GM18909 (cell line): ENCODE data around the gene KCNMA1.

Experiments
- ATAC-seq: cut with Tn5 transposase; IDR thresholded peaks from one replicate; pipeline ENCODE4 v1.9.1; 2021; ENCODE audit warnings: mild to moderate bottlenecking; ENCODE audit not compliant: unreplicated experiment, poor library complexity

KCNMA1 gene

DNA sequence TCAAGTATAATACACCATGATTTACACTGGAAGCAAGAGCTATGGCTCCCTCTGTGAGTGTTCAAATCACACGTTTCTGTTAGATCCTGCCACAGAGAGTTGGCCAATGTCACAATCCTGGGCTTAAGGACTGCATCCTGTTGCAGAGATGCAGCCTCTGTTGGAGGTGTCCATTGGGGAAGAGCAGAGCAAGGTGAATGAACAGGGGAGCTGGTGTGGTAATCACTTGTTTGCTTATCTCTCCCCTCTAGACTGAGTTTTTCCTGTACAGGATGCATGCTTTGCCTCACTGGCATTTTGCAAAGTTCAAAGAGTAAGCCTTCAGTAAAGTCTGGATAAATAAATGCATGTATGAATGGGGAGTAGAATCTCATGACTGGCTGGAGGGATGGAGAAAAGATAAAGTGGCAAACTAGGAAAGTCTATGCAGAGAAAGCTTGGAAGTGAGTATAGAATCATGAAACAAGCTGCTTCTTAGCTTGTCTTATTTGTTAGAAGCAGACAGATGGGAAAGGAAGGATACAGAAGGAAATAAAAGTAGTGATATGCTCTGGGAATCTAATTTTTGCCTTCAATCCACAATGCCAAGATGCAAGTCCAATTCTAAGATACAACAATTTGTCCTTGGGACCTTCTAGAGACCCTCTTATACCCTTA is 605.9 kb downstream of the KCNMA1 start:
- no peak for ATAC-seq

DNA sequence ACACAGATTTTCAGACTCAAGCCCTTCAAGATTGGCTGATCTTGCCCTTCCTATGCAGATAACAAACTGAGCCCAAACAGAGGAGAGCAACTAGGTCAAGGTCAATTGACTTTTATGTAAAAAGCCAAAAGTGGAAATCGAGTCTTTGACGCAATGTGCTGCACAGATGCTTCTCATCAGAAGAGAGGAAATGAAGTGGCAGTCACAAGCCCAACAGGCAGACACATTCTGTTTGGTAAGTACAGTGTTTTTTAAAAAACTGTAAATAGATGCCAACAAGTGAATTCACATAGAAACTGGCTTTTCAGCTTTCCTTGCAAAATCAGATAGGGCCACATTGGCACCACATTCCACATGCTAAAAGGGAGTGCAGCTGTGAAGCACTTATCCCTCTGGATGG is 606.6 kb downstream of the KCNMA1 start:
- ATAC-seq = no peak

GRCh38 chr10:77029777-77030717 is 607.6 kb downstream of the KCNMA1 start:
- ATAC-seq = no peak

DNA sequence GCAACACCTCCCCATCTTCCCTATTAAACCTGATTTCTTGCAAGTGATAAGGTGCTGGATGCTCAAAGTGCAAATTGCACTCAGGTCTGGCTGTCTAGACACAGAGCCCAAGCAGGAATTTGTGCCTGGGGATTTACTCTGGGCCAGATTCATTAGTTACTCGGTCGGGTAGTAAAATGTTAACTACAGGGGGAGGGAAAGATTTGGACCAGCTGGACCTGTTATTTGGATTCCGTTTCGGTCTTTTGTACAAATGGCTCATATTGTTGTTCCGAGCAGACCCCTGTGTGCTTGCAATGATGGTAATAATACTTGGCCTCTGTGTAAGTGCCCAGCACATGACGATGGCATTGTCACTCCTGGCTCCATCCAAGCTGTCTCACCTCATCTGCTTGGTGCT is 609.6 kb downstream of the KCNMA1 start:
- ATAC-seq = no peak

DNA sequence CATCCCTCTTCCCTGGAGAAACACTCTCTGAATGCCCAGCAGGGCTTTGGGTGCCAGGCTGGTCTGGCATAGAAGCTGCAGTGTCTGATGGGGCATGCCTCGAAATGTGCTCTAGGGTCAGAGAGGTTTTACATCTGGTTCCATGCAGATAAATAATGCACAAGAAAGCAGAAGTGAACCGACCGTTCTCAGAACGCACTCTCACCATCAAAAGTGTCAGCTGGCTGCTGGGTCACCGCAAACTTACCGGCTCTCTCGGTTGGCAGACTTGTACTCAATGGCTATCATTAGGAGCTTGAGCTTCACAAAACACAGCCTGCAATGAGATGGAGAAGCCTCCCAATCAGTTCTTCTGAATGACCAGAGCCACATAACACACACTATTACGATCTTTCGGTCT is 610.0 kb downstream of the KCNMA1 start:
- peak; percentile 94 for ATAC-seq

DNA sequence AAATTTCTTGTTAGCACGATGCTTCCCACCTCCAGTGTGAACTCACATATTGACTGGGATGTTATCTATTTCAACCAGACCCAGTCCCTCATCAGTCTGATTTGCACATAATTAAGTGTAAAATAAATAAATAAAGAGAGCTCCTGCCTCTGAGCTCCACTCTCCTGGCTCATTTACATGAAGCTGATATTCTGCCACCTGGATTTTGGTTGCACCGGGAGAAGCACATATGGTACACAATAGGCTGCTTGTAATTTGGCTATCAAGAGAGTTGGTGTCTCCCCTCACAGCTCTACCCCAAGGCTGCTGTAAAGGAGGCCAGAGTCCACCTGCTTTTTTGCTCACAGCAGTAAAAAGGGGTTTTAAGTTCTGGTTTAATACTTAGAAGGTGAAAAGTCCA is 610.5 kb downstream of the KCNMA1 start:
- no peak for ATAC-seq

GRCh38 chr10:77026148-77026547 is 611.5 kb downstream of the KCNMA1 start:
- ATAC-seq = no peak

DNA sequence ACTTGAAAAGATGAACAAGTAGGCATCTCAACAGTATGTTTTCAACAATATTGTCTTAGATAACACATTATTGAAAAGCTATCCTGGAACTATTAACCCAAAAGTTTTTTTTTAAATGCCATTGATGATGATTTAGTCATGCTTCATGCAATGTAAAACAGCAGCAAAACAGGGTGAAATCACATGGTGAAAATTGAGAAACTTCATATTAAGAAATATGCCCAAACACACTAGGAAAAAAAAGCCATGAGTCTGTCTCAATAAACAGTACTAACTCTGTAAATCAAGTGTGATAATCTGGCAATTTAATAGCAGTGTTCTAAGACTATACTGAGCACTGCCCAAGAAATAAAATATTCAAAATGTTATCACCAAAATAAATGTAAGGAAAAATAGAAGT is 613.1 kb downstream of the KCNMA1 start:
- ATAC-seq = no peak

GRCh38 chr10:77023396-77023795 is 614.2 kb downstream of the KCNMA1 start:
- no peak for ATAC-seq

- no peak for ATAC-seq
Measured at GRCh38 chr10:77022671-77023070, 614.9 kb downstream of the KCNMA1 start.

GRCh38 chr10:77021966-77022490 is 615.6 kb downstream of the KCNMA1 start:
- no peak for ATAC-seq

DNA sequence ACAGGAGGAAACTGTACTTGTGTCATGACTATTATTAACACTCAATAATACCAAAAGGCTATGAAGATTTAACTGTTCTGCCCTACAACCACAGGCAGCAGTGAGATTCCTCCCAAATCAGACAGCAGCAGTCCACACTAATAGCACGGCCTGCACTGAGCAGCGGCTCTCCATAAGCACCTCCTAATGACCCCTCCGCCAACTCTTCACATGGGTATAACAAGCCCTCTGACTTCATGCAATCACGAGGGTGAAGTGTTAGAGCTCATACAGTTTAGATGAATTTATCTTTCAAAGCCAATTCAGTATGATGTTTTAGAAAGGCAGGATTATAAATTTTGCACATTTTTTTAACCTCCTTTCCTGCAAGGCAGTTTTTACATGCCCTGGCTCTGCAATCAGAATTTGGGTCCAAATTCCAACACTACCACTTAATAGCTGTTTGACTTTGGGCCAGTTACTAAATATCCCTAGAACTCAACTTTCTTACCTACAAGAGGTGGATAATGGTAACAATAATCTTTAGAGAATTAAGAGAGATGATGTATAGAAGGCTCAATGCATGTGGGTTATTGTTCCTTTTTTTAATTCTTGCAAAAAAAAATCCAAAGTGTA is 617.1 kb downstream of the KCNMA1 start:
- no peak for ATAC-seq

DNA sequence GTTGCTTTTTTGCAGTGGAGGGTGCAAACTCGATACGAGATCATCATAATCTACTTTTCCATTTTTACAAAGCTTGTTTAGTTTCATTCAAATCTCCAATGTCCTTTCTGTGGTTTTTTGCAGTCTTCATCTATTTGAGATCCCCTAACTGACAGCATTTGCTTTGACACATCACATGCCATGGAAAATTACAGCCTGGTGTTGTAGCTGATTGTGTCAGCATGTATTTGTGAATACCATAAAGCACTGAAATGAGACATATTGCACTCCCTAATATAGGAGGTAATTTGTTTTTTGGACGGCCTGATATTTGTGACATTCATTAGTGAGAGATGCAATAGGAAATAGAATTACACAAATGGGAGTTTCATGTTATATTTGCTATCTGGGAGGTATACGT is 620.8 kb downstream of the KCNMA1 start:
- ATAC-seq = no peak

DNA sequence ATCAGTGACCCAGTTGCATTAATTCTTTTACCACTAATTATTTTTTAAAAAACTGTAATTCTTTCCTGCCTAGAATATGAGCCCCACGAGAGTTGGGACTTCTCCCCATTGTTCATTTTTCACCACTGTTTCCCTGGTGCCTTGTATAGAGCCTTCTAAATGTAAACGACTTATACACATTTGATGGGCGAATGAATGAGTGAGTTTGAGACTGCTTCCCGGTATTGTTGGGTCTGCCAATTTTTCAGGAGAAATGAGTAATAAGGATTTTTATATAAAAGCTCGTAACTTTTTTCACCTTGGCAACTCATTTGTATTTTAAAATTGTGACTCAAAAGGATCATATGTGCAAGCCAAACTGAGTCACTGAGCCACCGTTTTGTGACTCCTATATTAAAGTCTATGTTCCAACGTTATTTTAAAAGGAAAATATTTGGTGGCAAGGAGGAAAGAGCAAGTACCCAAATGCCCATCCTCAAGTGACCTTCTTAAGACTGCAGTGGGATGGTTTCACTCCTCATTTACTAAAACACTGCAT is 621.3 kb downstream of the KCNMA1 start:
- ATAC-seq = no peak

DNA sequence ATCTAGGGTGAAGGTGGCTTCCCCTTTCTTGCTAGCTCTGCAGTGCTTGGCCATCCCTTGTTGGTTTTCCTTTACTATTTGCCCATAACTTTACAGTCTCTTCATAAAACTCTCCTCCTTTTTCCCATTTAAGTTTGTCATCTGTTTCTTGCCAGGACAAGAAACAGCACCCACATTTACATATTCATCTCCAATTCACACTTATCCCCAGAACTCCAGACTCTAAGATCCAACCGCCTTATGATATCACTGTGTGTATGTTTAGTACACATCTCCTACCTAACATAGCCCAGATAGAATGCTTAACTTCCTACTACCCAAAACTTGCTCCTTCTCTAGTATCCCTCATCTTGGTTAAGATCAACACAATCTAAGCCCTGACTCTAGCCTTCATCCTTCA is 622.2 kb downstream of the KCNMA1 start:
- no peak for ATAC-seq

- ATAC-seq = no peak
Measured at GRCh38 chr10:77012812-77013500, 624.7 kb downstream of the KCNMA1 start.

GRCh38 chr10:77011874-77012811 is 625.5 kb downstream of the KCNMA1 start:
- ATAC-seq = no peak

- no peak for ATAC-seq
Measured at GRCh38 chr10:77010430-77010829, 627.2 kb downstream of the KCNMA1 start.

DNA sequence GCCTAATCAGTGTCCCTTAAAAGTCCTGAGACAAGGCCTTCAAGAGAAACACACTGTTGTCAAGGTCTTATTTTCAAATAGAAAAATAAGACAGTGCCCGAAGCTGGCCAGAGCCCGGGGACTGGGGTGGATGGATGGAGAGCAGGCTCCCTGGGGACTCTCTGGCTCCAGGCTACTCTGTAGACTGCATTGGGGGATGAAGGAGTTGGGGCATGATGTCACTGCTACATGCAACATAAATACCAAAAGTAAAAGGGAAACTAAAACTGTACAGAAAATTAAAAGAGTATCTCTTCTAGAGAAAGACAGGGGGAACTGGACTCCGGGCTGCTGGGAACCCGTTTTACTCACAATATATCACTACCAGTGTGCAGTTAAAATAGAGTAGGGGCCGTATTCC is 629.8 kb downstream of the KCNMA1 start:
- ATAC-seq = peak; percentile 80
